IMR-90 (cell line): ENCODE results near the gene ROR2. TPM values are rescaled to one million over a fixed set of nuclear protein-coding genes. Genes with fewer than 3 reads are reported as not detected.

Experiments
- ATAC-seq: fragments of 200-7000 bp; cut with Tn5 transposase; 2 replicates; pipeline ENCODE4 v1.9.1; 2020; ENCODE audit warnings: low read depth, mild to moderate bottlenecking, moderate library complexity
- BruUV-seq: library from RNA; stranded (reverse); fragments of 400-500 nt; replicated peaks from 2 replicates; lab custom pipeline; 2021; lab: Mats Ljungman, UMichigan
- CTCF ChIA-PET: fragments of 300-600 bp; formaldehyde crosslinking; extraction: SDS; loops from one replicate; lab custom pipeline; 2021; ENCODE audit warnings: antibody characterized with exemption; lab: Yijun Ruan, JAX
- POLR2A ChIA-PET: fragments of 300-600 bp; sonication (Branson Sonifier 250); formaldehyde crosslinking; loops from one replicate; lab custom pipeline; 2022; ENCODE audit warnings: antibody characterized with exemption; ENCODE audit not compliant: unreplicated experiment; lab: Charles Lee
- DNase-seq: peaks from one replicate; pipeline ENCODE4 v3.0.0; 2013
- H2AFZ ChIP-seq: replicated peaks from 2 replicates; pipeline ENCODE3; 2013; ENCODE audit warnings: low read length, mild to moderate bottlenecking; ENCODE audit not compliant: poor library complexity
- H2AK5ac ChIP-seq: 2 replicates; pipeline ENCODE4 v1.6.1; 2013; ENCODE audit warnings: low read depth, low read length, inconsistent platforms
- H2AK9ac ChIP-seq: replicated peaks from 2 replicates; pipeline ENCODE3; 2013; ENCODE audit warnings: mild to moderate bottlenecking, low read depth, low read length, moderate library complexity; ENCODE audit not compliant: poor library complexity
- H2BK120ac ChIP-seq: 2 replicates; pipeline ENCODE4 v1.6.1; 2013; ENCODE audit warnings: low read depth, low read length, inconsistent platforms
- H2BK15ac ChIP-seq: 3 replicates; pipeline ENCODE4 v1.6.1; 2013; ENCODE audit warnings: low read depth, low read length, inconsistent platforms
- H2BK20ac ChIP-seq: 2 replicates; pipeline ENCODE4 v1.6.1; 2013; ENCODE audit warnings: low read depth, mild to moderate bottlenecking, inconsistent platforms, low read length, moderate library complexity
- H2BK5ac ChIP-seq: 2 replicates; pipeline ENCODE4 v1.6.1; 2013; ENCODE audit warnings: mild to moderate bottlenecking, low read depth, low read length, inconsistent platforms; ENCODE audit not compliant: poor library complexity, severe bottlenecking
- H3K14ac ChIP-seq: replicated peaks from 2 replicates; pipeline ENCODE4 v1.6.1; 2013; ENCODE audit warnings: low read depth, low read length, inconsistent platforms
- H3K18ac ChIP-seq: 2 replicates; pipeline ENCODE4 v1.6.1; 2013; ENCODE audit warnings: low read depth, low read length, control low read depth
- H3K23ac ChIP-seq: 2 replicates; pipeline ENCODE4 v1.6.1; 2013; ENCODE audit warnings: low read depth, low read length, inconsistent platforms
- H3K27ac ChIP-seq: 2 replicates; pipeline ENCODE4 v1.5.1; 2013; ENCODE audit warnings: mild to moderate bottlenecking, control low read depth, low read length; ENCODE audit not compliant: insufficient read depth
- H3K27me3 ChIP-seq: 2 replicates; pipeline ENCODE4 v1.6.1; 2013; ENCODE audit warnings: low read length; ENCODE audit not compliant: control insufficient read depth, insufficient read depth
- H3K36me3 ChIP-seq: 2 replicates; pipeline ENCODE4 v1.6.1; 2013; ENCODE audit warnings: low read length, mixed read lengths; ENCODE audit not compliant: control insufficient read depth, insufficient read depth
- H3K4ac ChIP-seq: 2 replicates; pipeline ENCODE4 v1.6.1; 2013; ENCODE audit warnings: low read depth, low read length, inconsistent platforms
- H3K4me1 ChIP-seq: 2 replicates; pipeline ENCODE4 v1.6.1; 2013; ENCODE audit warnings: low read length, mixed read lengths; ENCODE audit not compliant: control insufficient read depth, insufficient read depth
- H3K4me2 ChIP-seq: 2 replicates; pipeline ENCODE4 v1.6.1; 2013; ENCODE audit warnings: low read depth, mild to moderate bottlenecking, control low read depth, low read length, moderate library complexity
- H3K4me3 ChIP-seq: 2 replicates; pipeline ENCODE4 v1.5.1; 2013; ENCODE audit warnings: low read depth, mild to moderate bottlenecking, control low read depth, low read length, moderate library complexity; ENCODE audit not compliant: insufficient read depth
- H3K56ac ChIP-seq: 2 replicates; pipeline ENCODE4 v1.6.1; 2013; ENCODE audit warnings: low read length, inconsistent platforms; ENCODE audit not compliant: insufficient read depth; ENCODE audit errors: extremely low read depth
- H3K79me1 ChIP-seq, 2 experiments: 2 replicates each; pipeline ENCODE4 v1.6.1; 2013; ENCODE audit warnings: low read length in 2 of 2, inconsistent platforms in 1 of 2, low read depth in 1 of 2
- H3K9ac ChIP-seq: 2 replicates; pipeline ENCODE4 v1.6.1; 2013; ENCODE audit warnings: low read depth, low read length, control low read depth
- H3K9me1 ChIP-seq: 2 replicates; pipeline ENCODE4 v1.6.1; 2013; ENCODE audit warnings: low read length, inconsistent platforms; ENCODE audit not compliant: insufficient read depth
- H3K9me3 ChIP-seq: 2 replicates; pipeline ENCODE4 v1.6.1; 2013; ENCODE audit warnings: low read length; ENCODE audit not compliant: control insufficient read depth, insufficient read depth
- H4K20me1 ChIP-seq: 2 replicates; pipeline ENCODE4 v1.6.1; 2013; ENCODE audit warnings: low read length, inconsistent platforms; ENCODE audit not compliant: insufficient read depth
- H4K5ac ChIP-seq: 2 replicates; pipeline ENCODE4 v1.6.1; 2013; ENCODE audit warnings: mild to moderate bottlenecking, low read depth, low read length, control low read depth
- H4K8ac ChIP-seq, 2 experiments: 2 replicates each; pipeline ENCODE4 v1.6.1; 2013; ENCODE audit warnings: low read depth in 2 of 2, low read length in 2 of 2, control low read depth in 1 of 2, inconsistent platforms in 1 of 2
- H4K91ac ChIP-seq: 2 replicates; pipeline ENCODE4 v1.6.1; 2013; ENCODE audit warnings: low read depth, low read length, inconsistent platforms; ENCODE audit not compliant: insufficient read depth
- BHLHE40 ChIP-seq: fragments of 150-350 bp; IDR thresholded peaks from 2 replicates; pipeline ENCODE4 v1.6.1; 2016; ENCODE audit warnings: mild to moderate bottlenecking, low read depth, low read length
- CEBPB ChIP-seq: IDR thresholded peaks from 2 replicates; pipeline ENCODE4 v1.6.1; 2012; ENCODE audit warnings: low read depth, low read length, improper control_type of control experiment
- FOS ChIP-seq: fragments of 150-350 bp; IDR thresholded peaks from 2 replicates; pipeline ENCODE4 v1.6.1; 2016; ENCODE audit warnings: low read depth, low read length
- POLR2A ChIP-seq: IDR thresholded peaks from 2 replicates; pipeline ENCODE4 v1.6.1; 2012; ENCODE audit warnings: mild to moderate bottlenecking, low read depth, low read length
- RFX5 ChIP-seq: IDR thresholded peaks from 2 replicates; pipeline ENCODE4 v1.8.0; 2012; ENCODE audit warnings: low read depth, mild to moderate bottlenecking, low read length, moderate library complexity
- WGBS, 2 experiments: methylation state at CpG; one replicate each; pipeline versions ENCODE4 v1.1.5 to v1.1.7; 2013; ENCODE audit warnings: missing lambda C conversion rate in 2 of 2; ENCODE audit not compliant: insufficient read length in 1 of 2; ENCODE audit errors: extremely low coverage in 2 of 2; 5-methylcytosine and 5-hydroxymethylcytosine counted together
- dilution Hi-C: fragments of 300-500 bp; cut with HindIII; formaldehyde crosslinking; loops from one replicate; pipeline ENCODE4 v1.14.3; 2018; ENCODE audit warnings: low sequenced_read_pairs; ENCODE audit not compliant: unreplicated experiment
- in situ Hi-C: fragments of 300-500 bp; cut with MboI; formaldehyde crosslinking; loops from 3 replicates; pipeline ENCODE4 v1.14.3; 2019; ENCODE audit warnings: low sequenced_read_pairs, inconsistent platforms, mixed read lengths
- intact Hi-C: fragments of 100-400 bp; cut with micrococcal nuclease; formaldehyde crosslinking; loops from 2 replicates; pipeline ENCODE4 v1.10.0; 2022
- polyA plus RNA-seq, 3 experiments: library from polyadenylated mRNA; depleted of rRNA; stranded (reverse); fragments of >200 nt; gene quantifications; 2 replicates each; pipeline ENCODE4 v1.2.3, GENCODE V29; 2012; ENCODE audit warnings: low replicate concordance in 1 of 3
- total RNA-seq: library from RNA; depleted of rRNA; stranded (reverse); fragments of >200 nt; gene quantifications from 2 replicates; pipeline ENCODE4 v1.2.3, GENCODE V29; 2012
- TF ChIP-seq, protein P1 (sequence below): fragments of 150-350 bp; IDR thresholded peaks from 2 replicates; pipeline ENCODE4 v1.6.1; 2017; ENCODE audit warnings: mild to moderate bottlenecking, antibody characterized with exemption, low read length, low read depth

Gene ROR2
- total and polyA plus RNA-seq, 2 of the 4 experiments (the other 2 are of a cell fraction), result 2.3 to 4.8 TPM

DNA sequence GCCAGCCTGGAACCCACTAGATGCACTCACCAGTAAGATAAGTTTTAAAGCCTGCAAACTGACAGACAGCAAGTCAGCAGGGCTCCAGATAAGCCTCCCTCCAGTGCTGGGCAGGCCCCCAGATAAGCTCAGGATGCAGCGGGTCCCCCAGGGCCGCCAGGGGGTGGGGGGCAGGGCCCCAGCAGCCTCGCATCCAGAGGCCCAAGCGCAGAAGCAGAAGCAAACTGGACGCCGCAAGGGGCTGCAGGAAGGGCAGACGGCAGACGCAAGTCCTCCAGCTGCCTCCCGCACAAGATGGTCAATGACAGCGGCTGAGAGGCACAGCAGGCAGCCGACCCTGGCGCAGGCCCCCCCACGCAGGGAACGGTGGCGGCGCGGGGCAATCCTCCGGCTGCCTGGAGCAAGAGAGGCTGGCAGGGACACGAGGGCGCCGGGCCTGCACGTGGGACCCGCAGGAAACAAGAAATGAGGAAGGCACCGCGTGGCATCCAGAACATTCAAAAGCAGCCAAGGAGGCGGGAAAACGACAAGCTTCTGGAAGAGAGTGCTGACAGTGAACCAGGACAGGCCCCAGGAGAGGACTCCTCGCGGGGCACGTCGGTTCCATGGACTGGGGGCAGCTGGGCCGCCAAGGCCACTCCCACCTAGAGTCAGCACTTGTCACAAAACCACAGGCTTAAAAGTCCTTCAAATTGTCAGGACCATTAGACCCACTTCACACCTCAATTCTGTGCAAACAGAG, 49.8 kb downstream of the ROR2 start:
- Histone ChIP-seq H4K5ac (no peak overlapping the region), H2BK5ac (no peak overlapping the region), H4K91ac (no peak overlapping the region), H3K56ac (no peak overlapping the region), H2AFZ (peak overlapping the region; percentile 0), H4K20me1 (peaks cover 14% of the 10 kb centered on the region; the same call in 1 of the 2 replicates), H2BK15ac (no peak overlapping the region), H3K14ac (no peak overlapping the region), H4K8ac (no peak overlapping the region), H2BK20ac (no peak overlapping the region; the same call in 1 of the 2 replicates), H3K9me3 (no peaks in the 10 kb centered on the region), H3K4ac (no peak overlapping the region), H3K79me1 (peaks cover 3 to 23% of the 10 kb centered on the region in 2 experiments; a peak in 3 of 4 replicates), H2AK5ac (no peak overlapping the region), H2BK120ac (no peak overlapping the region), H3K4me2 (no peak overlapping the region), H2AK9ac (no peak overlapping the region), H3K27ac (no peak overlapping the region), H3K4me3 (no peak overlapping the region), H3K4me1 (peaks cover 27% of the 10 kb centered on the region), H3K9me1 (peaks cover 15% of the 10 kb centered on the region), H3K27me3 (no peaks in the 10 kb centered on the region), H3K18ac (no peak overlapping the region), H3K23ac (no peak overlapping the region), H3K9ac (no peak overlapping the region), H3K36me3 (no peaks in the 10 kb centered on the region)
- TF ChIP-seq BHLHE40 (no peak), POLR2A (no peak), CEBPB (no peak), RFX5 (no peak), FOS (no peak)
- TF ChIP-seq, protein P1, sequence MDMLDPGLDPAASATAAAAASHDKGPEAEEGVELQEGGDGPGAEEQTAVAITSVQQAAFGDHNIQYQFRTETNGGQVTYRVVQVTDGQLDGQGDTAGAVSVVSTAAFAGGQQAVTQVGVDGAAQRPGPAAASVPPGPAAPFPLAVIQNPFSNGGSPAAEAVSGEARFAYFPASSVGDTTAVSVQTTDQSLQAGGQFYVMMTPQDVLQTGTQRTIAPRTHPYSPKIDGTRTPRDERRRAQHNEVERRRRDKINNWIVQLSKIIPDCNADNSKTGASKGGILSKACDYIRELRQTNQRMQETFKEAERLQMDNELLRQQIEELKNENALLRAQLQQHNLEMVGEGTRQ, result no peak
- dilution Hi-C loops (no loop called here), in situ Hi-C loops (no loop called here), intact Hi-C loops (no loop called here)
- 43% methylated on average over 27 of the region's 32 CpGs; no CpG with 5 or more reads in 1 of the 2 experiments for WGBS, 2 experiments
- no TSS peak for BruUV-seq
- ATAC-seq (no peak), DNase-seq (no peak)
- ChIA-PET POLR2A (interaction anchor here (0.6 kb wide), 1 partner anchor 49 kb away, joined by 3 read pairs; no protein-coding TSS in a partner anchor), CTCF (interaction anchor here (1.1 kb wide), 1 partner anchor 11 kb away, joined by 4 read pairs; no protein-coding TSS in a partner anchor)
